22Rv1 (cell line): ENCODE data around the gene NRIP2.
A peak's percentile ranks its signal among the peaks of the same experiment; 100 is the strongest.
"Not testable (repeated sequence)": the region's sequence is repeated elsewhere in the genome, so short reads cannot be mapped to it uniquely, and the experiment has no call there.

Source experiments
- H3K27ac ChIP-seq: fragments of 450-650 bp; 2 replicates; pipeline ENCODE4 v1.5.1; 2017
- CTCF ChIP-seq: fragments of 450-650 bp; IDR thresholded peaks from 2 replicates; pipeline ENCODE4 v1.5.1; 2017; ENCODE audit warnings: mild to moderate bottlenecking
- ZFX ChIP-seq: fragments of 450-650 bp; IDR thresholded peaks from 2 replicates; pipeline ENCODE4 v1.6.1; 2017; ENCODE audit warnings: antibody characterized with exemption, borderline replicate concordance

The NRIP2 gene

GRCh38 chr12:2834581-2835491 is at the start of gene NRIP2:
NRIP2 (minus strand) TSS chr12:2835035; CDS start chr12:2834983, 52 bp downstream.
- H3K27ac ChIP-seq, result no peak within 1 kb of the TSS
- no peak for TF ChIP-seq ZFX
- TF ChIP-seq CTCF, result no peak

GRCh38 chr12:2879853-2880252 is 45.0 kb upstream of the NRIP2 start:
- TF ChIP-seq CTCF (no peak), ZFX (no peak)
- H3K27ac ChIP-seq, result no peak overlapping the region

GRCh38 chr12:2877953-2878732 is 43.3 kb upstream of the NRIP2 start:
- H3K27ac ChIP-seq, result peak overlapping the region; percentile 90
- no peak; the same call in 1 of the 2 replicates for TF ChIP-seq CTCF

- peak within 1 kb of the TSS; percentile 90 for H3K27ac ChIP-seq
- TF ChIP-seq CTCF (peak; percentile 6; the same call in 1 of the 2 replicates), ZFX (no peak; the same call in 1 of the 2 replicates)
Observed at GRCh38 chr12:2877047-2877952, 42.5 kb upstream of the NRIP2 start, which contains the start of the genes FOXM1 and RHNO1. FOXM1 (minus strand) TSS chr12:2877174; CDS start chr12:2874478, 2,696 bp downstream. RHNO1 (plus strand) TSS chr12:2877223; CDS start chr12:2885367, 8,144 bp downstream.

GRCh38 chr12:2876431-2877046 is 41.7 kb upstream of the NRIP2 start:
- H3K27ac ChIP-seq, result peak overlapping the region; percentile 90
- TF ChIP-seq ZFX, result no peak; the same call in 1 of the 2 replicates
- TF ChIP-seq CTCF, result no peak

- H3K27ac ChIP-seq, result not testable (repeated sequence)
Observed at GRCh38 chr12:2868986-2869632, 34.3 kb upstream of the NRIP2 start.
